CD4-positive, alpha-beta T cell (primary cell): Measurements from ENCODE around the gene MITF. TPM values are rescaled to one million over a fixed set of nuclear protein-coding genes. Genes with fewer than 3 reads are reported as not detected.

Experiments
- ATAC-seq: fragments of 200-7000 bp; cut with Tn5 transposase; one replicate; pipeline ENCODE4 v1.10.0; 2022; ENCODE audit warnings: mild to moderate bottlenecking; ENCODE audit not compliant: poor library complexity
- CTCF ChIA-PET: fragments of 350-600 bp; sonication (Branson Sonifier 250); formaldehyde crosslinking; loops from one replicate; lab custom pipeline; 2021; ENCODE audit warnings: antibody characterized with exemption, inconsistent platforms; lab: Charles Lee
- POLR2A ChIA-PET: fragments of 350-600 bp; sonication (Branson Sonifier 250); formaldehyde crosslinking; loops from one replicate; lab custom pipeline; 2021; ENCODE audit warnings: antibody characterized with exemption, inconsistent platforms; lab: Charles Lee
- DNase-seq, 14 experiments: peaks; one replicate each; pipeline ENCODE4 v3.0.0-alpha.2; 2013 to 2020; ENCODE audit warnings: mixed read lengths in 2 of 14
- H3K27ac ChIP-seq, 2 donors: one replicate each; pipeline versions ENCODE4 v1.5.1 to v1.7.0; 2013; ENCODE audit warnings: low read length in 2 of 2, low read depth in 1 of 2, mild to moderate bottlenecking in 1 of 2
- H3K27me3 ChIP-seq, 2 experiments: 1 replicate in 1 of 2; 2 replicates in 1 of 2; pipeline versions ENCODE4 v1.6.1 to v1.7.0; 2013; ENCODE audit warnings: low read length in 2 of 2, control low read depth in 1 of 2, mild to moderate bottlenecking in 1 of 2, moderate library complexity in 1 of 2; ENCODE audit not compliant: insufficient read depth in 2 of 2, control insufficient read depth in 1 of 2
- H3K36me3 ChIP-seq: one replicate; pipeline ENCODE4 v1.6.1; 2013; ENCODE audit warnings: low read length, control low read depth; ENCODE audit not compliant: insufficient read depth
- H3K4me1 ChIP-seq: one replicate; pipeline ENCODE4 v1.6.1; 2013; ENCODE audit warnings: low read length, control low read depth; ENCODE audit not compliant: insufficient read depth
- H3K4me3 ChIP-seq: one replicate; pipeline ENCODE4 v1.5.1; 2013; ENCODE audit warnings: mild to moderate bottlenecking, low read length, moderate library complexity
- H3K9me3 ChIP-seq, 2 experiments: 1 replicate in 1 of 2; 2 replicates in 1 of 2; pipeline versions ENCODE4 v1.6.1 to v1.7.0; 2013; ENCODE audit warnings: low read length in 2 of 2, mild to moderate bottlenecking in 2 of 2, control low read depth in 1 of 2, moderate library complexity in 1 of 2; ENCODE audit not compliant: control insufficient read depth in 1 of 2, insufficient read depth in 1 of 2
- H3K27ac Mint-ChIP-seq: one replicate; pipeline ENCODE4 v1.8.0; 2020; ENCODE audit warnings: mixed read lengths
- H3K27me3 Mint-ChIP-seq: one replicate; pipeline ENCODE4 v1.8.0; 2021; ENCODE audit warnings: mixed read lengths
- H3K36me3 Mint-ChIP-seq: one replicate; pipeline ENCODE4 v1.8.0; 2021; ENCODE audit warnings: low read depth, mixed read lengths
- H3K4me1 Mint-ChIP-seq: one replicate; pipeline ENCODE4 v1.8.0; 2021; ENCODE audit warnings: low read depth, mixed read lengths
- H3K4me3 Mint-ChIP-seq: one replicate; pipeline ENCODE4 v1.8.0; 2020; ENCODE audit warnings: mild to moderate bottlenecking, mixed read lengths
- H3K9me3 Mint-ChIP-seq: one replicate; pipeline ENCODE4 v1.8.0; 2020; ENCODE audit warnings: mixed read lengths
- CTCF ChIP-seq: fragments of 200-600 bp; IDR thresholded peaks from one replicate; pipeline ENCODE4 v1.8.0; 2022; ENCODE audit warnings: antibody characterized with exemption, mild to moderate bottlenecking
- intact Hi-C, 2 experiments: fragments of 100-400 bp; cut with DNase I in 1 of 2; cut with micrococcal nuclease in 1 of 2; formaldehyde crosslinking; loops; one replicate each; pipeline versions ENCODE4 v1.15.1 to v1.9.0; 2023 to 2025; cut with DNase I, micrococcal nuclease
- total RNA-seq, 174 experiments: library from RNA in 2 of 174; stranded (reverse) in 2 of 174; gene quantifications; one replicate each; pipeline ENCODE4 v1.2.3 and lab custom pipeline; 2021 to 2026

Gene MITF
- total RNA-seq, 2 experiments from 2014 or later, result not detected

DNA sequence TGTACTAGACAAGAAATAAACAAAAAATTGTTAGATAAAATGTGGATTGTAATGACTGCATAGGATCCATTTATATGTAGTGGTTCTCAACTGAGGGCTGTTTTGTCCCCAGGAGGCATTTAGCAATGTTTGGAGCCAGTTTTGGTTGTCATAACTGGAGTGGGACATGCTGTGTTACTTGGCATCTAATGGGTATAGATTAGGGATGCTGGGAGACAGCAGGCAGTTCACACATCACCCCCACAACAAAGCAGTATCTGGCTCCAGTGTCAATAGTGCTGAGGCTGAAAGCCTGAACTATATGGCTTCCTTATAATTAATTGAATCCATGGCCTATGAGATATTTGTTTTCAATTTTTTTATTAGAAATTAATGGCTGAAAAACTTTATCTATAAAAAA is 188.3 kb downstream of the MITF start:
- CTCF ChIA-PET, result no interaction called here
- no peaks in the 10 kb centered on the region for H3K4me1 ChIP-seq
- Mint-ChIP-seq H3K36me3 (no peaks in the 10 kb centered on the region), H3K9me3 (no peaks in the 10 kb centered on the region), H3K4me1 (no peaks in the 10 kb centered on the region), H3K4me3 (no peak overlapping the region), H3K27ac (no peak overlapping the region), H3K27me3 (no peaks in the 10 kb centered on the region)
- intact Hi-C loops, result no loop called here
- no peak overlapping the region for H3K4me3 ChIP-seq
- no peaks in the 10 kb centered on the region for H3K9me3 ChIP-seq
- no peak for ATAC-seq
- no peaks in the 10 kb centered on the region for H3K36me3 ChIP-seq
- TF ChIP-seq CTCF, result no peak
- no peak overlapping the region for H3K27ac ChIP-seq
- DNase-seq, result no peak
- POLR2A ChIA-PET, result no interaction called here
- no peaks in the 10 kb centered on the region for H3K27me3 ChIP-seq

- Histone ChIP-seq H3K4me3 (no peak overlapping the region), H3K4me1 (no peaks in the 10 kb centered on the region), H3K27ac (no peak overlapping the region), H3K9me3 (no peaks in the 10 kb centered on the region), H3K27me3 (no peaks in the 10 kb centered on the region), H3K36me3 (no peaks in the 10 kb centered on the region)
- no peak for ATAC-seq
- POLR2A ChIA-PET, result no interaction called here
- Mint-ChIP-seq H3K36me3 (no peaks in the 10 kb centered on the region), H3K4me3 (no peak overlapping the region), H3K27me3 (no peaks in the 10 kb centered on the region), H3K9me3 (no peaks in the 10 kb centered on the region), H3K4me1 (no peaks in the 10 kb centered on the region), H3K27ac (no peak overlapping the region)
- TF ChIP-seq CTCF, result no peak
- CTCF ChIA-PET, result no interaction called here
- DNase-seq, result no peak
- intact Hi-C loops, result no loop called here
These were observed 189.8 kb downstream of the MITF start for GRCh38 chr3:69929019-69929418.

DNA sequence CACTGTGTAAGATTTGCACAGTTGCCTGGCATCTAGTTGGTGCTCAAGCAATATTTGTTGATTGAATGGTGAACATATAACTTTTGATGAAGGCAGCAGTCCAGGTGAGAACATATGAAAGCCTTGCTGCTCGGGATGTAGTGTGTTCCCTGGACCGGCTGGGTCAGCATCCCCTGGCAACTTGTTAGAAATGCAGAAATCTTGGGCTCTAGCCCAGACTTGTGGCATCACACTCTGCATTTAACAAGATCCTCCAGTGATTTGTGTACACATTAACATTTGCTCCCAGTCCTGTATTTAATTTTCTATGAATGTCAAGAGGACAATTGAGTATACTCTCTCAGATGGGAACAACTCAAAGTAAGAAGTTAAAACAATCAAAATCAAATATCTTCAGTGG is 191.3 kb downstream of the MITF start:
- Histone ChIP-seq H3K4me1 (no peaks in the 10 kb centered on the region), H3K9me3 (no peaks in the 10 kb centered on the region), H3K27ac (no peak overlapping the region), H3K27me3 (no peaks in the 10 kb centered on the region), H3K36me3 (no peaks in the 10 kb centered on the region), H3K4me3 (no peak overlapping the region)
- Mint-ChIP-seq H3K4me3 (no peak overlapping the region), H3K27me3 (no peaks in the 10 kb centered on the region), H3K4me1 (no peaks in the 10 kb centered on the region), H3K9me3 (no peaks in the 10 kb centered on the region), H3K36me3 (no peaks in the 10 kb centered on the region), H3K27ac (no peak overlapping the region)
- CTCF ChIA-PET, result no interaction called here
- DNase-seq (no peak), ATAC-seq (no peak)
- intact Hi-C loops, result no loop called here
- POLR2A ChIA-PET, result no interaction called here
- TF ChIP-seq CTCF, result no peak
